GM12873 (cell line): ENCODE measurements around the gene PARD3.

Source experiments
- CTCF ChIP-seq: IDR thresholded peaks from 2 replicates; pipeline ENCODE4 v1.5.1; 2012; ENCODE audit warnings: low read depth, mild to moderate bottlenecking, moderate library complexity, low read length, control low read depth; ENCODE audit not compliant: insufficient read depth; ENCODE audit errors: missing control alignments

PARD3 gene

DNA sequence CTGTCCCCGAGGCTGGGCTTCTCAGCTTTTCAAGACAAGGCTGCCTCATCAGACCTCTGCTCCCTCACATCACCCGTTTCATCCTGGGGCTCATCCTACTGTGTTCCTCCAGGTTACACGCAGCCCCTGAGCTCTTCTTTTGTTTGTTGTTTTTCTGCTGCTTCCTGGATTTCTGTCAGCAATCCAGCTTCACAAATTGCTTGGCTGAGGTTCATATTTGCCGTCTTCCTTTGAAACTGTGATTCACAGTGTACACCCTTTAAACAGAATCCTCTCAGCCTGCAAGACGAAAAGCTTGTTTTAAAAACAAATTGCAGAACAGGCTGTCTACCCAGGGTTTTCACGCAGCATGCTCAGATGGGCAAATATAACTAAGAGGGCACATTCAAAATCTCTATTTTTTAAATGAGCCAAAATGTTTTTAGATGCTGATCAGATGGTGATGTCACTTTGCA, 39.1 kb upstream of the PARD3 start:
- no peak for TF ChIP-seq CTCF

GRCh38 chr10:34853357-34853756, 38.3 kb upstream of the PARD3 start:
- TF ChIP-seq CTCF: no peak

DNA sequence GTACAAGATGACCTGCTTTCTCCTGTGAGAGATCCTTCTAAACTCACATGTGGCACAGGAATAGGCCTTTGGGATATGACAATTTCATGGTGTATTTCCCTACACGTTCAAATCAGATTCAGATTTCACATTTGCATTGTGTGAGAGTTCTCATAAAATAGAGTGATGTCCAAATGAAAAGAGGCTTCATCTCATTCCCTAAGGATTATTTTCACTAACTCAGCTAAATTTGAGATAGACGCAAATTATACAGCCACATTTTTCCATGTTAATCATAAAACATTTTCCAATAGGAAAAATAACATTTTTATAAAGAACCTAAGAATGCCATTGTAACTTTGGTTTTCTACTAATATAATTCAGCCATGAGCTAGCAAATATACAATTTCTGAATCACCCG, 35.5 kb upstream of the PARD3 start:
- no peak for TF ChIP-seq CTCF

DNA sequence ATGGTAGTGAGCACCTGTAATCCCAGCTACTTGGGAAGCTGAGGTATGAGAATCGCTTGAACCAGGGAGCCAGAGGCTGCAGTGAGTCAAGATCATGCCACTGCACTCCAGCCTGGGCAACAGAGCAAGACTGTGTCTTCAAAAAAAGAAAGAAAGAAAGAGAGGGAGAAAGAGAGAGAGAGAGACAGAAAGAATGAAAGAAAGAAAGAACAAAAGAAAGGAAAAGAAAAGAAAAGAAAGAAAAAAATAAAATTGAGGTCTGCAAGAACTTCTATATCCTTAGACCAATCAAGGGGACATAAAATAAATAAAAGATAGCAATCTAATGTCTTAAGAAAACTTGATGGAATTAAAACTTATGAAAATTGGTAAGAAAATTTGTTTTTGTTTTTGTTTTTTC, 34.9 kb upstream of the PARD3 start:
- TF ChIP-seq CTCF: no peak

DNA sequence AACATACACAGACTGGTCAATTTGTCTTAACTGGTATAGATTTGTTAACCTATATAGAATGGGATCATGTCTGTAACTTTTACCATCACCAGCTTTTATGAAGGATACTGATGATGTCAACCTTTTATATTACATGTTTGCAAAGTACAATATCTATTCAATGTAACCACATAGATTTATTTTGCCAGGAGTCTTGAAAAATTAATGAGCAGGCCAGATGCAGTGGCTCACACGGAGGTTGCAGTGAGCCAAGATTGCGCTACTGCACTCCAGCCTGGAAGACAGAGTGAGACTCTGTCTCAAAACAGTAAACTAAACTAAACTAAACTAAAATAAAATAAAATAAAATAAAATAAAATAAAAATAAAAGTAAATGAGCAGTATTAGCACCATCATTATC, 30.0 kb upstream of the PARD3 start:
- TF ChIP-seq CTCF: no peak

GRCh38 chr10:34844448-34844847, 29.4 kb upstream of the PARD3 start:
- TF ChIP-seq CTCF: no peak

DNA sequence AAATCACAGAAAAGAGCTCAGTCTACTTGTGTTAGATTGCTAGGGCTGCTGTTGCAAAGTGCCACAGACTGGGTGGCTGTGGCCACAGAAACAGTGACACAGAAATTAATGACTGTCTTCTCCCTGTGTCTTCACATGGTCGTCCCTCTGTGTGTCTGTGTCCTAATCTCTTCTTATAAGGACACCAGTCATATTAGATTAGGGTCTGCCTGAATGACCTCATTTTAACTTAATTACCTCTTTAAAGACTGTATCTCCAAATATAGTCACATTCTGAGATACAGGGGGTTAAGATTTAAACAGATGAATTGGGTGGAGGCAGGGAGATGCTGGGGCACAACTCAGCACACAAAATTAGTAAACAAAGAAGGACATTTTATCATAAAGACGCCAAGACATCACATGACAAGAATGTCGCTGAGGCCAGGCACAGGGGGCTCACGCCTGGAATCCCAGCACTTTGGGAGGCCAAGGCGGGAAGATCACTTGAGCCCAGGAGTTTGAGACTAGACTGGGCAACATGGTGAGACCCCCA, 23.3 kb upstream of the PARD3 start:
- TF ChIP-seq CTCF: no peak

DNA sequence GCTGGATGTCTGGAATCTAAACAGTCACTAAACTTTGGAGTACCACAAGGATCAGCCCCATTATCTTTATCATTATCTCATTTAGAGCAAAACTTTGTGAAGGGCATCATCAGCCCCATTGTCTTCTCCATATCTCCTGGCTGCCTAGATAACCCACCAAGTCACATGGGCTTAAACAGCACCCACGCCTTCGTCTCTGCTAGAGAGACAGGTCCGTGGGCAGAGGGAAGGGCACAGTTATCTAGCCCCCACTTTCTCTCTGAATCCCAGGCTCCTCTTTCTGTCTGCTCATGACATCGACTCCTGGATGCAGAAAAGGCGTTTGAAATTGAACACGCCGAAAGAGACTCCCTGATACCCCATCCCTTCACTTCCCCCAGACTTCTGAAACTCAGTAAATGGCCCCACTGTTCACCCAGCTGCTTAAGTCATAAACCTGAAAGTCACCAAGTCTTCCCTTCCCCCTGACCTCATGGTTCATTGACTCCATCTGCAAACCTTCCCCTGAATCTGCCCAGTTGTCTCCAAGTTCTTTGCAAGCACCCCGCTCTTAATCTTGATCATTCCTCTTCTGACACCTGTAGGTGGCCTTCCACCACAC, 20.9 kb upstream of the PARD3 start:
- TF ChIP-seq CTCF: peak; percentile 7
